IPS-20b (cell line): ENCODE measurements around the gene KRT25.

Experiments
- H3K27ac ChIP-seq: one replicate; pipeline ENCODE4 v1.5.1; 2013; ENCODE audit warnings: low read length
- H3K27me3 ChIP-seq: 2 replicates; pipeline ENCODE4 v1.6.1; 2013; ENCODE audit warnings: mild to moderate bottlenecking, low read length, inconsistent platforms; ENCODE audit not compliant: insufficient read depth
- H3K36me3 ChIP-seq: 2 replicates; pipeline ENCODE4 v1.6.1; 2013; ENCODE audit warnings: low read depth, mild to moderate bottlenecking, inconsistent platforms, low read length, moderate library complexity; ENCODE audit not compliant: insufficient read depth
- H3K4me1 ChIP-seq: 2 replicates; pipeline ENCODE4 v1.6.1; 2013; ENCODE audit warnings: mild to moderate bottlenecking, control low read depth, inconsistent platforms, low read length, moderate library complexity; ENCODE audit not compliant: insufficient read depth
- H3K4me3 ChIP-seq: 2 replicates; pipeline ENCODE4 v1.5.1; 2013; ENCODE audit warnings: mild to moderate bottlenecking, low read length, inconsistent platforms
- H3K9ac ChIP-seq: 2 replicates; pipeline ENCODE4 v1.6.1; 2013; ENCODE audit warnings: low read depth, mild to moderate bottlenecking, inconsistent platforms, low read length, moderate library complexity
- H3K9me3 ChIP-seq: 2 replicates; pipeline ENCODE4 v1.6.1; 2013; ENCODE audit warnings: mild to moderate bottlenecking, low read depth, low read length, inconsistent platforms; ENCODE audit not compliant: insufficient read depth

KRT25 gene

GRCh38 chr17:40779181-40779909 lies 24.2 kb upstream of the KRT25 start:
- H3K27ac ChIP-seq = no peak overlapping the region
- H3K9me3 ChIP-seq = no peaks in the 10 kb centered on the region
- no peaks in the 10 kb centered on the region for H3K36me3 ChIP-seq
- no peaks in the 10 kb centered on the region for H3K4me1 ChIP-seq
- no peak overlapping the region for H3K4me3 ChIP-seq
- peaks cover 19% of the 10 kb centered on the region for H3K27me3 ChIP-seq
- no peak overlapping the region for H3K9ac ChIP-seq

DNA sequence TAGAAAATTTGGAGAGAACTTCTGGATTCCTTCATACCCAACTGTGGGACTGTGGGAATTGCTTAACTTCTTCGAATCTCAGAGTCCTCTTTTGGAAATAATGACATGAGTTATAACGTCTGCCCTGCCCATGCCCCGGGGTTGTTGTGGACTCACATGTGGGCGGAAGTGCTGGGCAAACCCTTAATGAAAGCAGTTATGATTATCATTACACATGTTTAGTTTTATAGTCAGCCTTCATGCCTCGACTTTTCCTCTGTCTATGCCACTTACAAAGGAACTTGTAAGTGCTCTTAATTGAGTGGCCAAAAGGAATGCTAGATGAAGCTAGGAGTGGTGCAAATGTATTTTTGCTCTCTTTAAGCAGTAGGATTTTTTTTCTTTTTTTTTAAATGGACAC lies 23.3 kb upstream of the KRT25 start:
- Histone ChIP-seq H3K9ac (no peak overlapping the region), H3K27me3 (peaks cover 19% of the 10 kb centered on the region), H3K27ac (no peak overlapping the region)

GRCh38 chr17:40777971-40778370 lies 22.8 kb upstream of the KRT25 start:
- H3K27me3 ChIP-seq = peaks cover 19% of the 10 kb centered on the region
- H3K9ac ChIP-seq = no peak overlapping the region
- no peak overlapping the region for H3K4me3 ChIP-seq
- no peaks in the 10 kb centered on the region for H3K36me3 ChIP-seq
- H3K27ac ChIP-seq = no peak overlapping the region
- no peaks in the 10 kb centered on the region for H3K4me1 ChIP-seq
- H3K9me3 ChIP-seq = no peaks in the 10 kb centered on the region

More for the DNA sequence above, 23.3 kb upstream of the KRT25 start:
- Histone ChIP-seq H3K4me1 (no peaks in the 10 kb centered on the region), H3K36me3 (no peaks in the 10 kb centered on the region), H3K4me3 (no peak overlapping the region), H3K9me3 (no peaks in the 10 kb centered on the region)

DNA sequence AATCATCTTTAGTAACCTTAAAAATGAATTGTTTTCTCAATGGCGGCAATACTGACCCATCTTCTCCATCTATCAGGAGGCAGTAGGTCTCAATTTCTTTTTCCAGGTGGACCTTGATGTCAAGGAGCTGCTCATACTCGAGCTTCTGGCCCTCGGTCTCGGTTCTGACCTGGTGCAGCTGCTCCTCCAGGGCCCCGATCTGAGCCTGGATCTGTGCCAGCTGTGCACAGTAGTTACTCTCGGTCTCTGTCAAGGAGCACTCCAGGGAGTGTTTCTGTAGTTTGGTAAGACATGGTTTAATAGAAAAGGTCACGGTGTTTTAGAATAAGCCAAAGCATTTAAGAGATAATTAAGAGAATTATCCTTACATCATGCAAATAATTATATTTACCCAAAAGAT lies 22.3 kb upstream of the KRT25 start:
- H3K36me3 ChIP-seq = no peaks in the 10 kb centered on the region
- H3K27me3 ChIP-seq = peaks cover 19% of the 10 kb centered on the region
- no peak overlapping the region for H3K4me3 ChIP-seq
- no peak overlapping the region for H3K27ac ChIP-seq
- H3K9me3 ChIP-seq = no peaks in the 10 kb centered on the region
- no peaks in the 10 kb centered on the region for H3K4me1 ChIP-seq
- no peak overlapping the region for H3K9ac ChIP-seq

DNA sequence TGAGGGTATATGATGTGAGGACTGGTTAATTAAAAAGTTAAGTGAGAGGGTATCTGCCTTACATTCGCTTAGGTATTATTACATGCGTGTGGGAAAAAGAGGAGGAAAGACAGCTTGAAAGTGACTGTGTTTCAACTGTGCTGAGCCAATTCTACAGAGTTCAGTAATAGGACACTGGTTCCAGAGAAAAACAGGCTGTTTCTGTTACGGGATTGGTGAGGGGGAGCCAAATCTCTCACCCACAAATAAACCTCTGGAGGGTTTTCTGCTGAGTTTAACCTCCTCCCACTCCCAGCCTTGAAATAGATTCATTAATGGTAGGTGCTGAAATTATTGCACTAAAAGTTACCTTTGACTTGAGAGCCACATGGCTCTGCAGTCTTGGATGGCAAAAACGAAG lies 20.8 kb upstream of the KRT25 start:
- H3K27ac ChIP-seq = no peak overlapping the region
- peaks cover 19% of the 10 kb centered on the region for H3K27me3 ChIP-seq
- no peaks in the 10 kb centered on the region for H3K4me1 ChIP-seq

GRCh38 chr17:40772101-40772500 lies 17.0 kb upstream of the KRT25 start, which contains the start of gene KRT26:
TSS of gene KRT26 (minus strand) at chr17:40772201. CDS start at chr17:40772113, 88 bp downstream.
- H3K4me3 ChIP-seq = no peak within 1 kb of the TSS

More for the DNA sequence above, 20.8 kb upstream of the KRT25 start:
- no peak overlapping the region for H3K9ac ChIP-seq
- no peaks in the 10 kb centered on the region for H3K9me3 ChIP-seq
- H3K36me3 ChIP-seq = no peaks in the 10 kb centered on the region
- H3K4me3 ChIP-seq = no peak overlapping the region

GRCh38 chr17:40765657-40766056 lies 10.5 kb upstream of the KRT25 start:
- H3K36me3 ChIP-seq = no peaks in the 10 kb centered on the region
- no peak overlapping the region for H3K4me3 ChIP-seq
- no peak overlapping the region for H3K9ac ChIP-seq
- H3K27me3 ChIP-seq = no peaks in the 10 kb centered on the region
- H3K4me1 ChIP-seq = no peaks in the 10 kb centered on the region
- peaks cover 36% of the 10 kb centered on the region; the same call in 1 of the 2 replicates for H3K9me3 ChIP-seq
- no peak overlapping the region for H3K27ac ChIP-seq

More at GRCh38 chr17:40772101-40772500, 17.0 kb upstream of the KRT25 start, which contains the start of gene KRT26:
- Histone ChIP-seq H3K27me3 (no peaks in the 10 kb centered on the region; the same call in 1 of the 2 replicates), H3K36me3 (no peaks in the 10 kb centered on the region), H3K4me1 (no peaks in the 10 kb centered on the region), H3K9me3 (no peaks in the 10 kb centered on the region), H3K9ac (no peak within 1 kb of the TSS), H3K27ac (no peak within 1 kb of the TSS)

GRCh38 chr17:40763752-40764151 lies 8.6 kb upstream of the KRT25 start:
- Histone ChIP-seq H3K27ac (no peak overlapping the region), H3K9ac (no peak overlapping the region), H3K36me3 (no peaks in the 10 kb centered on the region), H3K4me3 (no peak overlapping the region), H3K4me1 (no peaks in the 10 kb centered on the region), H3K9me3 (peaks cover 44% of the 10 kb centered on the region; the same call in 1 of the 2 replicates), H3K27me3 (no peaks in the 10 kb centered on the region)

- H3K36me3 ChIP-seq = no peaks in the 10 kb centered on the region
- no peak overlapping the region for H3K9ac ChIP-seq
- H3K27ac ChIP-seq = no peak overlapping the region
- peaks cover 44% of the 10 kb centered on the region; the same call in 1 of the 2 replicates for H3K9me3 ChIP-seq
- H3K4me3 ChIP-seq = no peak overlapping the region
- no peaks in the 10 kb centered on the region for H3K4me1 ChIP-seq
- 0 out of 2 replicates have a peak, but pooled peaks cover under 1% of the 10 kb centered on the region for H3K27me3 ChIP-seq
These were observed 5.2 kb upstream of the KRT25 start for GRCh38 chr17:40760105-40761016.

GRCh38 chr17:40753804-40754203 lies 1.3 kb downstream of the KRT25 start:
- Histone ChIP-seq H3K9me3 (no peaks in the 10 kb centered on the region), H3K27me3 (peaks cover 5% of the 10 kb centered on the region; the same call in 1 of the 2 replicates), H3K4me1 (no peaks in the 10 kb centered on the region), H3K9ac (no peak overlapping the region), H3K27ac (no peak overlapping the region), H3K4me3 (no peak overlapping the region), H3K36me3 (no peaks in the 10 kb centered on the region)

DNA sequence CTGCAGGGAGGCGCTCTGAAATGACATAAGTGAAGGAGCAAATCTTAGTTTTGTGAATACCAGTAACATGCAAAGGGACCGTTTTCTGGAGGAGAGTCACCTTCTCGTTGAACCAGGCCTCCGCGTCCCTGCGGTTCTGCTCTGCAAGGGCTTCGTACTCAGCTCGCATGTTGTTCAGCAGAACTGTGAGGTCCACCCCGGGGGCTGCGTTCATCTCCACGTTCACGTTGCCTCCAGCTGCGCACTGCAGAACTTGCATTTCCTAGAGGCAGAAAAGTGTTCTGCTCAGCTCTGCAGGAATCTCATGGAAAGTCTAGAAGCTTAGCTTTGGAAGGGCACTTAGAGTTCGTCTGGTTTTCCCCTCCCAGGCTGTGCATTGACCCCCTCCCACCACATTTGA lies 4.1 kb downstream of the KRT25 start:
- Histone ChIP-seq H3K27me3 (peaks cover 5% of the 10 kb centered on the region; the same call in 1 of the 2 replicates), H3K36me3 (no peaks in the 10 kb centered on the region), H3K9ac (no peak overlapping the region), H3K4me1 (no peaks in the 10 kb centered on the region), H3K27ac (no peak overlapping the region), H3K9me3 (no peaks in the 10 kb centered on the region), H3K4me3 (no peak overlapping the region)
